ENCODE results near the gene ARHGEF28. TPM values are rescaled to one million over a fixed set of nuclear protein-coding genes. Genes with fewer than 3 reads are reported as not detected.

The ARHGEF28 gene
- total RNA-seq, 1 experiment from 2014 or later, result 6.1 TPM

DNA sequence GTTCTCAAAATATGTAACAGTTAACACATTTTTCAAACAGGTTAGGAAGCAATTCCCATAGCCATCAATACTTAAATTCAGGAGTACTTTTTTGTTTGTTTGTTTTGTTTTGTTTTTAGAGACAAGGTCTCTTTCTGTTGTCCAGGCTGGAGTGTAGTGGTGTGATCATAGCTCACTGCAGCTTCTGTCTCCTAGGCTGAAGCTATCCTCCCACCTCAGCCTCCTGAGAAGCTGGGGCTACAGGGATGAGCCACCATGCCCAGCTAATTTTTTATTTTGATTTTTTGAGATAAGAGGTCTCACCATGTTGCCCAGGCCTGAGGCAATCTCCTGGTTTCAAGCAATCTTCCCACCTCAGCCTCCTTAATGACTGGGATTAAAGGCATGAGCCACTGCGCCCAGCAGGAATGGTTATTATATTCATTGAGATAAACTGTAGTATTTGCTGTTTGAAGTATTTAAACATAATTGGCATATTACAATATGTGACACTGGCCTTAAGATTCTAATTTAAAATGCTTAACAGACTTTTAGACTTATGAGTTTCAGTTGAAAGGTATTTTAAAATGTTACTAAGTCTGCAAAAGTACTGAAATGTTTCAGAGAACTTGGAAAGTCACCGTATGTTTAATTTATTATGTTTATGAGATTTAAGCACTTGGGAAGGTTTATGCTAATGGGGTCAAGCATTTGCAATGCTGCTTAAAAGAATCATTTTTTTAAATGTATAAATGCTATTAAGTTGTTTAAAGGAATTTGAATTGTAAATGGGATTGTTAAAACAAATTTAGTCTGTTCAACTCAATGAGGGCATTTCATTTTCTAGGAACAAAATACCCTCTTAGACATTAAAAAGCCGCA, 43.5 kb upstream of the ARHGEF28 start:
- H3K36me3 ChIP-seq (ENCODE audit: control insufficient read depth in 1 of 2, insufficient read depth in 2 of 2, low read length in 2 of 2), result peaks cover 35 to 36% of the 10 kb centered on the region in 2 experiments; a peak in 3 of 4 replicates
- TF ChIP-seq CEBPB (IDR thresholded peaks at IDR 0.05; ENCODE audit: low read depth), result no peak
- no peak for TF ChIP-seq POLR2AphosphoS5 (IDR thresholded peaks at IDR 0.05; ENCODE audit: low read depth, low read length)
- no peak for TF ChIP-seq SP1 (IDR thresholded peaks at IDR 0.05; ENCODE audit: low read depth)
- no peak for TF ChIP-seq TCF7L2 (IDR thresholded peaks at IDR 0.05; ENCODE audit: borderline replicate concordance, extremely low read depth, insufficient read depth, insufficient read length)
- CTCF ChIA-PET, result no interaction called here

GRCh38 chr5:73587923-73588322, 38.1 kb upstream of the ARHGEF28 start:
- intact Hi-C loops (cut with micrococcal nuclease), result no loop called here
- Histone ChIP-seq H4K20me1 (ENCODE audit: insufficient read depth) (no peaks in the 10 kb centered on the region), H2AFZ (ENCODE audit: low read depth, low read length, poor library complexity, severe bottlenecking) (no peak overlapping the region), H3K9me3 (ENCODE audit: control insufficient read depth in 1 of 2, insufficient read depth in 1 of 2, low read depth in 1 of 2, low read length in 2 of 2) (no peaks in the 10 kb centered on the region), H3K4me1 (ENCODE audit: control insufficient read depth in 1 of 2, insufficient read depth in 2 of 2, low read length in 2 of 2) (no peaks in the 10 kb centered on the region), H3K27ac (ENCODE audit: low read depth, low read length) (no peak overlapping the region), H3K27me3 (ENCODE audit: insufficient read depth, low read length) (no peaks in the 10 kb centered on the region), H3K36me3 (ENCODE audit: control insufficient read depth in 1 of 2, insufficient read depth in 2 of 2, low read length in 2 of 2) (no peaks in the 10 kb centered on the region), H3K9ac (ENCODE audit: low read length) (no peak overlapping the region), H3K4me3 (replicated peaks in 1 of 2; ENCODE audit: low read depth in 1 of 2, low read length in 2 of 2) (no peak overlapping the region), H3K4me2 (ENCODE audit: low read length) (no peak overlapping the region), H3K79me2 (ENCODE audit: insufficient read depth, low read length) (peaks cover 4% of the 10 kb centered on the region; the same call in 1 of the 2 replicates), H3K9me2 (ENCODE audit: insufficient read depth) (no peaks in the 10 kb centered on the region)
- no peak for ATAC-seq
- CTCF ChIA-PET, result interaction anchor here (6.6 kb wide), 1 partner anchor 204 kb away, joined by 112 read pairs; no protein-coding TSS in a partner anchor
- POLR2A ChIA-PET, result no interaction called here
- DNase-seq (ENCODE audit: low read depth, low spot score), result no peak
- RAD21 ChIA-PET (ENCODE audit: low non-redundant PET in 1 of 2, low total read pairs in 2 of 2, uncharacterized antibody in 2 of 2, unreplicated experiment in 2 of 2), result no interaction called here
- no TSS peak for BruUV-seq (replicated peaks)
- TF ChIP-seq ATF3 (IDR thresholded peaks at IDR 0.05) (no peak), ZFX (IDR thresholded peaks at IDR 0.05) (no peak), SRF (IDR thresholded peaks at IDR 0.05; ENCODE audit: low read depth) (no peak), EZH2phosphoT487 (IDR thresholded peaks at IDR 0.05; ENCODE audit: borderline replicate concordance) (no peak), YY1 (IDR thresholded peaks at IDR 0.05; ENCODE audit: extremely low read depth, insufficient replicate concordance, low read depth, low read length) (no peak), EGR1 (IDR thresholded peaks at IDR 0.05; ENCODE audit: low read depth) (no peak), CBX3 (IDR thresholded peaks at IDR 0.05; ENCODE audit: low read depth) (no peak), ZBTB33 (IDR thresholded peaks at IDR 0.05; ENCODE audit: extremely low read depth, insufficient replicate concordance, low read length) (no peak), EZH2 (IDR thresholded peaks at IDR 0.05) (no peak), JUND (IDR thresholded peaks at IDR 0.05) (no peak), MAX (IDR thresholded peaks at IDR 0.05) (no peak)
- TF ChIP-seq, protein P1, sequence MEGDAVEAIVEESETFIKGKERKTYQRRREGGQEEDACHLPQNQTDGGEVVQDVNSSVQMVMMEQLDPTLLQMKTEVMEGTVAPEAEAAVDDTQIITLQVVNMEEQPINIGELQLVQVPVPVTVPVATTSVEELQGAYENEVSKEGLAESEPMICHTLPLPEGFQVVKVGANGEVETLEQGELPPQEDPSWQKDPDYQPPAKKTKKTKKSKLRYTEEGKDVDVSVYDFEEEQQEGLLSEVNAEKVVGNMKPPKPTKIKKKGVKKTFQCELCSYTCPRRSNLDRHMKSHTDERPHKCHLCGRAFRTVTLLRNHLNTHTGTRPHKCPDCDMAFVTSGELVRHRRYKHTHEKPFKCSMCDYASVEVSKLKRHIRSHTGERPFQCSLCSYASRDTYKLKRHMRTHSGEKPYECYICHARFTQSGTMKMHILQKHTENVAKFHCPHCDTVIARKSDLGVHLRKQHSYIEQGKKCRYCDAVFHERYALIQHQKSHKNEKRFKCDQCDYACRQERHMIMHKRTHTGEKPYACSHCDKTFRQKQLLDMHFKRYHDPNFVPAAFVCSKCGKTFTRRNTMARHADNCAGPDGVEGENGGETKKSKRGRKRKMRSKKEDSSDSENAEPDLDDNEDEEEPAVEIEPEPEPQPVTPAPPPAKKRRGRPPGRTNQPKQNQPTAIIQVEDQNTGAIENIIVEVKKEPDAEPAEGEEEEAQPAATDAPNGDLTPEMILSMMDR (IDR thresholded peaks at IDR 0.05 in 2 of 3, conservative IDR thresholded peaks at IDR 0.05 in 1 of 3; ENCODE audit: borderline replicate concordance in 1 of 3, insufficient read depth in 1 of 3, low read depth in 2 of 3, low read length in 2 of 3), result no peak

More for the DNA sequence above, 43.5 kb upstream of the ARHGEF28 start:
- DNase-seq (ENCODE audit: low read depth, low spot score), result no peak
- BruUV-seq (replicated peaks), result no TSS peak
- Histone ChIP-seq H4K20me1 (ENCODE audit: insufficient read depth) (no peaks in the 10 kb centered on the region; the same call in 1 of the 2 replicates), H3K4me2 (ENCODE audit: low read length) (no peak overlapping the region), H3K27me3 (ENCODE audit: insufficient read depth, low read length) (no peaks in the 10 kb centered on the region), H3K4me3 (replicated peaks in 1 of 2; ENCODE audit: low read depth in 1 of 2, low read length in 2 of 2) (no peak overlapping the region), H3K79me2 (ENCODE audit: insufficient read depth, low read length) (peaks cover 14% of the 10 kb centered on the region), H3K4me1 (ENCODE audit: control insufficient read depth in 1 of 2, insufficient read depth in 2 of 2, low read length in 2 of 2) (no peaks in the 10 kb centered on the region), H3K27ac (ENCODE audit: low read depth, low read length) (no peak overlapping the region), H3K9me3 (ENCODE audit: control insufficient read depth in 1 of 2, insufficient read depth in 1 of 2, low read depth in 1 of 2, low read length in 2 of 2) (no peaks in the 10 kb centered on the region), H2AFZ (ENCODE audit: low read depth, low read length, poor library complexity, severe bottlenecking) (no peak overlapping the region), H3K9ac (ENCODE audit: low read length) (no peak overlapping the region), H3K9me2 (ENCODE audit: insufficient read depth) (no peaks in the 10 kb centered on the region)
- intact Hi-C loops (cut with micrococcal nuclease), result no loop called here
- ATAC-seq, result no peak
- RAD21 ChIA-PET (ENCODE audit: low non-redundant PET in 1 of 2, low total read pairs in 2 of 2, uncharacterized antibody in 2 of 2, unreplicated experiment in 2 of 2), result no interaction called here
- POLR2A ChIA-PET, result no interaction called here
